ENCODE data around the gene PRKCQ.

Gene PRKCQ

GRCh38 chr10:6399231-6399741 lies 180.8 kb downstream of the PRKCQ start:
- H3K9ac ChIP-seq: peak overlapping the region in 7 of 11 experiments; percentile 29 to 75 (median 67); a peak in 10 of 22 replicates
- TF ChIP-seq Cebpa-rat (IDR thresholded peaks at IDR 0.05): no peak
- peaks cover 0 to 13% (median 8%) of the 10 kb centered on the region in 11 experiments; a peak in 15 of 22 replicates for H3K9me3 ChIP-seq (replicated peaks in 1 of 11)
- no peaks in the 10 kb centered on the region for H3K36me3 ChIP-seq
- peak overlapping the region; percentile 57 to 98 (median 85) for H3K4me2 ChIP-seq
- peaks cover 33 to 75% (median 54%) of the 10 kb centered on the region in 10 experiments for H3K4me1 ChIP-seq
- H3K4me3 ChIP-seq: no peak overlapping the region
- H4K20me1 ChIP-seq: no peaks in the 10 kb centered on the region
- H3K27me3 ChIP-seq: peaks cover 0 to 17% (median 6%) of the 10 kb centered on the region in 11 experiments; a peak in 7 of 22 replicates
- peak overlapping the region; percentile 11 to 88 (median 62); a peak in 21 of 22 replicates for H3K27ac ChIP-seq

GRCh38 chr10:6398399-6398798 lies 181.7 kb downstream of the PRKCQ start:
- Histone ChIP-seq H3K9me3 (replicated peaks in 1 of 11) (peaks cover 0 to 13% (median 8%) of the 10 kb centered on the region in 11 experiments; a peak in 15 of 22 replicates), H3K36me3 (no peaks in the 10 kb centered on the region), H3K4me2 (peak overlapping the region in 8 of 11 experiments; percentile 76 to 98 (median 86); a peak in 14 of 22 replicates), H3K4me1 (peaks cover 38 to 83% (median 57%) of the 10 kb centered on the region in 10 experiments), H4K20me1 (no peaks in the 10 kb centered on the region), H3K27ac (peak overlapping the region in 6 of 11 experiments; percentile 57 to 88 (median 86); a peak in 11 of 22 replicates), H3K9ac (peak overlapping the region in 2 of 11 experiments; percentile 67 to 75; a peak in 2 of 22 replicates), H3K27me3 (peaks cover 0 to 17% (median 6%) of the 10 kb centered on the region in 11 experiments; a peak in 7 of 22 replicates), H3K4me3 (no peak overlapping the region)
- TF ChIP-seq Cebpa-rat (IDR thresholded peaks at IDR 0.05): no peak

- Histone ChIP-seq H3K36me3 (no peaks in the 10 kb centered on the region), H3K27me3 (peaks cover 0 to 17% (median 6%) of the 10 kb centered on the region in 11 experiments; a peak in 7 of 22 replicates), H3K4me2 (peak overlapping the region in 6 of 11 experiments; percentile 32 to 98 (median 78); a peak in 13 of 22 replicates), H3K9me3 (replicated peaks in 1 of 11) (peaks cover 0 to 20% (median 8%) of the 10 kb centered on the region in 11 experiments; a peak in 15 of 22 replicates), H4K20me1 (no peaks in the 10 kb centered on the region), H3K4me1 (peaks cover 36 to 92% (median 56%) of the 10 kb centered on the region in 10 experiments), H3K27ac (peak overlapping the region in 8 of 11 experiments; percentile 4 to 88 (median 82); a peak in 15 of 22 replicates), H3K9ac (peak overlapping the region in 5 of 11 experiments; percentile 31 to 71 (median 64); a peak in 6 of 22 replicates), H3K4me3 (no peak overlapping the region)
- peak in 4 of 11 experiments; percentile 25 to 82 (median 62); a peak in 7 of 22 replicates for TF ChIP-seq Cebpa-rat (IDR thresholded peaks at IDR 0.05)
Observed at GRCh38 chr10:6396652-6397051, 183.4 kb downstream of the PRKCQ start.

- Histone ChIP-seq H3K9me3 (replicated peaks in 1 of 11) (peaks cover 0 to 24% (median 9%) of the 10 kb centered on the region in 11 experiments; a peak in 17 of 22 replicates), H4K20me1 (no peaks in the 10 kb centered on the region), H3K27me3 (peaks cover 0 to 14% (median 3%) of the 10 kb centered on the region in 11 experiments; a peak in 7 of 22 replicates), H3K4me2 (peak overlapping the region in 6 of 11 experiments; percentile 32 to 98 (median 78); a peak in 11 of 22 replicates), H3K9ac (peak overlapping the region in 4 of 11 experiments; percentile 31 to 65 (median 51); a peak in 6 of 22 replicates), H3K36me3 (no peaks in the 10 kb centered on the region), H3K4me1 (peaks cover 32 to 92% (median 52%) of the 10 kb centered on the region in 10 experiments), H3K27ac (peak overlapping the region in 8 of 11 experiments; percentile 4 to 88 (median 82); a peak in 15 of 22 replicates), H3K4me3 (no peak overlapping the region)
- no peak for TF ChIP-seq Cebpa-rat (IDR thresholded peaks at IDR 0.05)
Observed at GRCh38 chr10:6396226-6396625, 183.8 kb downstream of the PRKCQ start.

GRCh38 chr10:6395606-6396005 lies 184.5 kb downstream of the PRKCQ start:
- H3K27me3 ChIP-seq: peaks cover 0 to 8% (median 0%) of the 10 kb centered on the region in 11 experiments; a peak in 5 of 22 replicates
- no peaks in the 10 kb centered on the region for H4K20me1 ChIP-seq
- peak overlapping the region in 2 of 11 experiments; percentile 64 to 65; a peak in 3 of 22 replicates for H3K9ac ChIP-seq
- peaks cover 0 to 3% (median 0%) of the 10 kb centered on the region in 11 experiments; a peak in 2 of 22 replicates for H3K36me3 ChIP-seq
- H3K4me3 ChIP-seq: no peak overlapping the region
- H3K27ac ChIP-seq: peak overlapping the region in 10 of 11 experiments; percentile 9 to 88 (median 71); a peak in 14 of 22 replicates
- H3K4me1 ChIP-seq: peaks cover 26 to 92% (median 46%) of the 10 kb centered on the region in 10 experiments
- peaks cover 4 to 31% (median 15%) of the 10 kb centered on the region in 11 experiments; a peak in 19 of 22 replicates for H3K9me3 ChIP-seq (replicated peaks in 1 of 11)
- TF ChIP-seq Cebpa-rat (IDR thresholded peaks at IDR 0.05): no peak
- peak overlapping the region in 4 of 11 experiments; percentile 62 to 98 (median 94); a peak in 8 of 22 replicates for H3K4me2 ChIP-seq

GRCh38 chr10:6394084-6394483 lies 186.0 kb downstream of the PRKCQ start:
- Histone ChIP-seq H4K20me1 (no peaks in the 10 kb centered on the region), H3K27me3 (no peaks in the 10 kb centered on the region), H3K9ac (no peak overlapping the region), H3K4me3 (no peak overlapping the region), H3K4me1 (peaks cover 17 to 88% (median 36%) of the 10 kb centered on the region in 10 experiments), H3K36me3 (peaks cover 0 to 3% (median 0%) of the 10 kb centered on the region in 11 experiments; a peak in 2 of 22 replicates), H3K27ac (peak overlapping the region in 7 of 11 experiments; percentile 7 to 88 (median 27); a peak in 7 of 22 replicates), H3K9me3 (replicated peaks in 1 of 11) (peaks cover 17 to 46% (median 29%) of the 10 kb centered on the region in 11 experiments), H3K4me2 (peak overlapping the region in 9 of 11 experiments; percentile 1 to 98 (median 19); a peak in 10 of 22 replicates)
- TF ChIP-seq Cebpa-rat (IDR thresholded peaks at IDR 0.05): no peak

- Histone ChIP-seq H4K20me1 (no peaks in the 10 kb centered on the region), H3K4me3 (no peak overlapping the region), H3K4me1 (peaks cover 18 to 88% (median 31%) of the 10 kb centered on the region in 10 experiments; a peak in 19 of 20 replicates), H3K4me2 (no peak overlapping the region), H3K36me3 (peaks cover 0 to 7% (median 0%) of the 10 kb centered on the region in 11 experiments; a peak in 3 of 22 replicates), H3K27ac (peak overlapping the region in 1 of 11 experiments; percentile 18; a peak in 1 of 22 replicates), H3K9me3 (replicated peaks in 1 of 11) (peaks cover 26 to 55% (median 38%) of the 10 kb centered on the region in 11 experiments), H3K27me3 (no peaks in the 10 kb centered on the region), H3K9ac (no peak overlapping the region)
- TF ChIP-seq Cebpa-rat (IDR thresholded peaks at IDR 0.05): no peak
Observed at GRCh38 chr10:6393168-6393567, 186.9 kb downstream of the PRKCQ start.

GRCh38 chr10:6390213-6390845 lies 189.7 kb downstream of the PRKCQ start:
- H3K9me3 ChIP-seq (replicated peaks in 1 of 11): peaks cover 28 to 56% (median 35%) of the 10 kb centered on the region in 11 experiments
- H3K4me3 ChIP-seq: no peak overlapping the region
- H3K36me3 ChIP-seq: peaks cover 0 to 7% (median 0%) of the 10 kb centered on the region in 11 experiments; a peak in 3 of 22 replicates
- no peak overlapping the region for H3K9ac ChIP-seq
- H3K4me1 ChIP-seq: peaks cover 9 to 86% (median 23%) of the 10 kb centered on the region in 10 experiments; a peak in 17 of 20 replicates
- H4K20me1 ChIP-seq: no peaks in the 10 kb centered on the region
- H3K27ac ChIP-seq: peak overlapping the region in 3 of 11 experiments; percentile 1 to 32 (median 26); a peak in 5 of 22 replicates
- H3K27me3 ChIP-seq: no peaks in the 10 kb centered on the region
- H3K4me2 ChIP-seq: peak overlapping the region in 2 of 11 experiments; percentile 19 to 65; a peak in 2 of 22 replicates
- no peak for TF ChIP-seq Cebpa-rat (IDR thresholded peaks at IDR 0.05)

Data from BLaER1 treated with 17β-estradiol and CSF1 and Interleukin-3, amounts not matched to agents 10 nM and 100 nM (cell line).